Liver (tissue), 3 donors: ENCODE results near the gene TRIP12.

Experiments used
- ATF3 ChIP-seq: IDR thresholded peaks from 2 replicates; pipeline ENCODE4 v1.6.1; 2016; ENCODE audit warnings: antibody characterized with exemption
- RAD21 ChIP-seq, 2 donors: IDR thresholded peaks; 2 replicates each; pipeline ENCODE4 v1.6.1; 2016; ENCODE audit warnings: antibody characterized with exemption in 2 of 2, mild to moderate bottlenecking in 2 of 2
- SP1 ChIP-seq: IDR thresholded peaks from 2 replicates; pipeline ENCODE4 v1.6.1; 2018; ENCODE audit warnings: antibody characterized with exemption, mild to moderate bottlenecking
- TF ChIP-seq, protein P1 (sequence below): fragments of 150-350 bp; IDR thresholded peaks from 2 replicates; pipeline ENCODE4 v1.5.1; 2017; ENCODE audit warnings: improper control_type of control experiment, low read depth, low read length; ENCODE audit not compliant: missing input control
- donor health status: healthy.
- donor health status: healthy.

DNA sequence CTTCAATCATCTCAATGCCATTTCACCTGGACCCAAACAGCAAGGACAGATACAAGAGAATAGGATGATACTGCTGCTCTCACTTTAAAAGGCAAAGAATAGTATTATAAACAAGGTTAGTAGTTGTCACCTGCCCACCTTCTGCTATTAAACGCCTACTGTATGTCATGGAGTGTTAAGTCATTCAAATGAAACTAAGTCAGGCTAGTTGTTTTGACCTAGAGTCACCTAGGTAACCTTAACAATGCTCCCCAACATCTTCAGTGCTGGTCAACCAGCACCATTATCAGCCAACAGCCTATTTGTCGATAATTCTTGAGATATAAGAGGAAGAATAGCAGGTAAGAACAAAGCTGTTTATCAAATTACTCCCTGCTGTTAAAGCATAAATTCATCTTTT, 39.2 kb downstream of the TRIP12 start:
- TF ChIP-seq, protein P1, sequence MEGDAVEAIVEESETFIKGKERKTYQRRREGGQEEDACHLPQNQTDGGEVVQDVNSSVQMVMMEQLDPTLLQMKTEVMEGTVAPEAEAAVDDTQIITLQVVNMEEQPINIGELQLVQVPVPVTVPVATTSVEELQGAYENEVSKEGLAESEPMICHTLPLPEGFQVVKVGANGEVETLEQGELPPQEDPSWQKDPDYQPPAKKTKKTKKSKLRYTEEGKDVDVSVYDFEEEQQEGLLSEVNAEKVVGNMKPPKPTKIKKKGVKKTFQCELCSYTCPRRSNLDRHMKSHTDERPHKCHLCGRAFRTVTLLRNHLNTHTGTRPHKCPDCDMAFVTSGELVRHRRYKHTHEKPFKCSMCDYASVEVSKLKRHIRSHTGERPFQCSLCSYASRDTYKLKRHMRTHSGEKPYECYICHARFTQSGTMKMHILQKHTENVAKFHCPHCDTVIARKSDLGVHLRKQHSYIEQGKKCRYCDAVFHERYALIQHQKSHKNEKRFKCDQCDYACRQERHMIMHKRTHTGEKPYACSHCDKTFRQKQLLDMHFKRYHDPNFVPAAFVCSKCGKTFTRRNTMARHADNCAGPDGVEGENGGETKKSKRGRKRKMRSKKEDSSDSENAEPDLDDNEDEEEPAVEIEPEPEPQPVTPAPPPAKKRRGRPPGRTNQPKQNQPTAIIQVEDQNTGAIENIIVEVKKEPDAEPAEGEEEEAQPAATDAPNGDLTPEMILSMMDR: no peak
- TF ChIP-seq RAD21 (IDR thresholded peaks at IDR 0.05): no peak
- no peak for TF ChIP-seq ATF3
- TF ChIP-seq SP1: no peak
